Lower lobe of right lung (tissue), 2 donors: ENCODE data around the gene CACUL1. TPM values are rescaled to one million over a fixed set of nuclear protein-coding genes. Genes with fewer than 3 reads are reported as not detected.

Experiments
- ATAC-seq, 2 donors: fragments of 200-7000 bp; cut with Tn5 transposase; one replicate each; pipeline ENCODE4 v1.9.1; 2020 to 2022; ENCODE audit warnings: mild to moderate bottlenecking in 2 of 2, moderate library complexity in 2 of 2
- DNase-seq: peaks from one replicate; pipeline ENCODE4 v3.0.0-alpha.2; 2020
- H3K27ac ChIP-seq: fragments of 200-600 bp; one replicate; pipeline ENCODE4 v1.8.0; 2022
- H3K27me3 ChIP-seq: fragments of 200-600 bp; one replicate; pipeline ENCODE4 v1.8.0; 2022; ENCODE audit warnings: low read depth
- H3K36me3 ChIP-seq: fragments of 200-600 bp; one replicate; pipeline ENCODE4 v1.8.0; 2022; ENCODE audit warnings: mild to moderate bottlenecking
- H3K4me1 ChIP-seq: fragments of 200-600 bp; one replicate; pipeline ENCODE4 v1.8.0; 2022
- H3K4me3 ChIP-seq: fragments of 200-600 bp; one replicate; pipeline ENCODE4 v1.8.0; 2022; ENCODE audit warnings: mild to moderate bottlenecking
- H3K9me3 ChIP-seq: fragments of 200-600 bp; one replicate; pipeline ENCODE4 v1.8.0; 2022
- intact Hi-C: fragments of 100-400 bp; cut with DNase I; formaldehyde crosslinking; loops from one replicate; pipeline ENCODE4 v1.11.0; 2022
- total RNA-seq: library from RNA; stranded (reverse); fragmentation: NEBNext Ultra II Directional; extraction: Animal tissue kit (Norgen Biotek cat#: 25700); gene quantifications from one replicate; pipeline ENCODE4 v1.2.1, GENCODE V29; 2021
- TF ChIP-seq, protein P1 (sequence below): fragments of 200-600 bp; IDR thresholded peaks from one replicate; pipeline ENCODE4 v1.8.0; 2022; ENCODE audit warnings: antibody characterized with exemption, mild to moderate bottlenecking
- donor health status: DM: no; HTN: yes; CAD: no; lungs with severe emphysema.

Gene CACUL1
- total RNA-seq, 1 donor from 2014 or later, result 45.9 TPM

DNA sequence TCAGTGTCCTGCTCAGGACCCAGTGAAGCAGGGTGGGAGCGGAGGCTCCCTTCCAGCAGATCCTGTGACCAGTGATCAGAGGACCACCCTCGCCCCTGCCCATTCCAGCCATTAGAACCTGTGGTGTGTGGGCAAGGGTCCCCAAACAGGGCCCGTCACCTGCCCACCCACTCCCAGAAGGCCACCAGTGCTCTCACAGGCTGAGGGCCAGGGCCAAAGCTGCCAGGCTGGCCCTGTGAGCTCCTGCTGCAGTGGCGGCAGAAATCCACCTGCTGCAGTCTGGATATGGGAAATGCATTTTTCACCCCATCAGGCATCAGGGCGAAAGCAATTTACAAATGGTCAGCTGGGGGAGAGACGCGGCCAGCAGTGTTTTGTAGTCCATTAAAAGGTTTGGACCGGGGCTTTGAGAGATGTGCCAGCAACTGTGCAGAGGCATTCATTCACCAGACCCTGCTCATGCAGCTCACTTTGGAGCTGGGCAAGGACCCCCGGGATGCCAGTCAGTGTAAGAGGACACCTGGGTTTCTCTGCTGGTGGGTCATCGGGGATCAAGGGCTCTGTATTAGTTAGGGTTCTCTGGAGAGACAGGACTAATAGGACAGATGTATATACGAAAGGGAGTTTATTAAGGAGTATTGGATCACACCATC lies 84.2 kb downstream of the CACUL1 start:
- Histone ChIP-seq H3K4me3 (no peak overlapping the region), H3K27ac (no peak overlapping the region), H3K4me1 (peaks cover 17% of the 10 kb centered on the region), H3K9me3 (no peaks in the 10 kb centered on the region), H3K27me3 (no peaks in the 10 kb centered on the region), H3K36me3 (peaks cover 2% of the 10 kb centered on the region)
- ATAC-seq (peak in 1 of 2 donors; percentile 7), DNase-seq (no peak)
- TF ChIP-seq, protein P1, sequence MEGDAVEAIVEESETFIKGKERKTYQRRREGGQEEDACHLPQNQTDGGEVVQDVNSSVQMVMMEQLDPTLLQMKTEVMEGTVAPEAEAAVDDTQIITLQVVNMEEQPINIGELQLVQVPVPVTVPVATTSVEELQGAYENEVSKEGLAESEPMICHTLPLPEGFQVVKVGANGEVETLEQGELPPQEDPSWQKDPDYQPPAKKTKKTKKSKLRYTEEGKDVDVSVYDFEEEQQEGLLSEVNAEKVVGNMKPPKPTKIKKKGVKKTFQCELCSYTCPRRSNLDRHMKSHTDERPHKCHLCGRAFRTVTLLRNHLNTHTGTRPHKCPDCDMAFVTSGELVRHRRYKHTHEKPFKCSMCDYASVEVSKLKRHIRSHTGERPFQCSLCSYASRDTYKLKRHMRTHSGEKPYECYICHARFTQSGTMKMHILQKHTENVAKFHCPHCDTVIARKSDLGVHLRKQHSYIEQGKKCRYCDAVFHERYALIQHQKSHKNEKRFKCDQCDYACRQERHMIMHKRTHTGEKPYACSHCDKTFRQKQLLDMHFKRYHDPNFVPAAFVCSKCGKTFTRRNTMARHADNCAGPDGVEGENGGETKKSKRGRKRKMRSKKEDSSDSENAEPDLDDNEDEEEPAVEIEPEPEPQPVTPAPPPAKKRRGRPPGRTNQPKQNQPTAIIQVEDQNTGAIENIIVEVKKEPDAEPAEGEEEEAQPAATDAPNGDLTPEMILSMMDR, result no peak
- intact Hi-C loops, result no loop called here

DNA sequence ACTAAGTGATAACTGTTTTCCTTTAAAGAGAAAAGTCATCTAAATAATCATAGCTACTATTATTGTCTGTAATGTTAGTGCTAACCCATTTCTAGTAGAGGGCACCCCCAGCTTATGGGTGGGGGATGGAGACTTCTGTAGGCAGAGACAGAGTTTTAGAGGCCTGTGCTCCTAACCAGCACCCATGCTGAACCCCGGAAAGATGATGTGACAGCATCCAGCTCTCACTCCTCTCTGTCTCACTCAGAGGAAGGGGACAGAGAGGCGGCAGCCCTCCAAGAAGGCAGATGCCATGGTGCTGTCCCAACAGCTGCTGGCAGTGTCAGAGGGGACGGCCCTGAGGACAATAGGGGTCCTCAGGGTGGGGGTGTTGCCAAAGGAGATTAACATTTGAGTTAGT lies 84.9 kb downstream of the CACUL1 start:
- Histone ChIP-seq H3K4me1 (peaks cover 17% of the 10 kb centered on the region), H3K4me3 (no peak overlapping the region), H3K27me3 (no peaks in the 10 kb centered on the region), H3K9me3 (no peaks in the 10 kb centered on the region), H3K27ac (no peak overlapping the region), H3K36me3 (no peaks in the 10 kb centered on the region)
- DNase-seq (no peak), ATAC-seq (no peak)
- intact Hi-C loops, result no loop called here
- TF ChIP-seq, protein P1, result no peak

DNA sequence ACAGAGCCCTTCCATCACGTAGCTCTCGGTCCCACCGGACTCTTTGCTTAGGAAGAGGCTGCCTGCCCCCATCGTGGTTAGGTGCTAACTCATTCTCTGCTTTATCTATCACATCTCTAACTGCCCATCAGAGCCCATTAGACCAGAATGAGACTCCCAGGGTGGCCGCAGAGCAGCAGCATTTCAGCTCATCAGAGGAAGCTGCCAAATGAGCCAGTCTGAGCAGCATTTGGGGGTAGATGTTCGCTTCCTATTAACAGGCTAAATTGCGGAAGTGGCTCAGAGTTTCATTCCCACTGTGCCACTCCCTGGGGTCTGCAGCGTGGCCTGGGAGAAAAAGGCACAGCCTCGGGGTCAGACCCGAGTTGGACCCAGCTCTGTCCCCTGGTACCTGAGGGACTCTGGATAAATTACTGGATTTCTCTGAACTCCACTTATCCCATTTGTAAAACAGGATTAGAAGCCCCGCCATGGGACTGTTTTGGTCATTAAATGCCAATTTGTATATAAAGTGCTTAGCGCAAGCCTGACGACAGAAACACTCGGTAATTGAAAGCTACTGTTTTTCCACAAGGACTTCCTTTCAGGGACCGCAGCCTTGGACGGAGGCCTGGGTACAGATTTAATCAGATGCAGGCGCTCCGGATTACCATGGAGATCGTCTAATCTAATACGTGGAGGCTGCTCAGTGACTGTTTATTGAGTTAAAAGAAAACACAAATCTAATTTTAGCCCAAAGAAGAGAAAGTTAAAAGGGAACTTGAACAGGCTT lies 85.6 kb downstream of the CACUL1 start:
- ATAC-seq (peak in 1 of 2 donors; percentile 23), DNase-seq (no peak)
- Histone ChIP-seq H3K36me3 (no peaks in the 10 kb centered on the region), H3K4me3 (no peak overlapping the region), H3K4me1 (peaks cover 17% of the 10 kb centered on the region), H3K27me3 (no peaks in the 10 kb centered on the region), H3K9me3 (no peaks in the 10 kb centered on the region), H3K27ac (no peak overlapping the region)
- TF ChIP-seq, protein P1, result no peak
- intact Hi-C loops, result no loop called here

DNA sequence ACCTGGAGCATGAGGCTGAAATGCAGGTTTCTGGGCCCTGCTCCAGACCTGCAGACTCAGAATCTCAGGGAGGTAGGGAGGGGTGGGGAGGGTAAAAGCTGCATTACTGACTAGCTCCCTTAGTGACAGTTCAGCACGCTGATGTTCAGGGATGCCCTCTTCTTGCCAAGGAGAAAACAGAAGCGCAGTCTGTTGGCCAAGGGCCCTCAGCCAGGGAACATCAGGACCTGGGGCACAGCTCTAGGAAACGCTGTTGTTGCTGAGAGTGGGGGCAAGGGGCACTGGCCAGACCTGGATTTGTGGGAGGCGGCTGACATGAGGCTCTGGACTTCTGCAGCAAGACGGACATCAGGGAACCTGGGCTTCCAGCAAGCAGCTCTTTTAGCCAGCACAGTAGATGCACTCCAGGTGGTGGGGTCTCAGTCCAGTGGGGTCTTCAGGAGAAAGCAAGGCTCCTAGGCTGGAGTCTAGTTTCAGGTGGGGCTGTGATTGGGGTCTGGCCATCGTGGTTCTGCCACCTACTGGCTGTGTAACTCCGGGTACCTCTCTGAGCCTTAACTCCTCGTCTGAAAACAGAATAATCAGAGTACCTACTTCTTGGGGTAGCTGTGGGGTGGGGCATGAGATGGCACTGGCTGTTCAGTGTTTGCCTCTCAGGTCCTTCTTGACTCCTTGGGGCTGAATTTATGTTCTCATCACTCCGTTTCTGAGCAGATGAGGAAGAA lies 86.4 kb downstream of the CACUL1 start:
- no peak overlapping the region for H3K4me3 ChIP-seq
- ATAC-seq (no peak), DNase-seq (no peak)
- no peak overlapping the region for H3K27ac ChIP-seq
- H3K27me3 ChIP-seq, result no peaks in the 10 kb centered on the region
- H3K9me3 ChIP-seq, result no peaks in the 10 kb centered on the region
- TF ChIP-seq, protein P1, result no peak
- H3K4me1 ChIP-seq, result peaks cover 17% of the 10 kb centered on the region
- intact Hi-C loops, result no loop called here
- no peaks in the 10 kb centered on the region for H3K36me3 ChIP-seq

DNA sequence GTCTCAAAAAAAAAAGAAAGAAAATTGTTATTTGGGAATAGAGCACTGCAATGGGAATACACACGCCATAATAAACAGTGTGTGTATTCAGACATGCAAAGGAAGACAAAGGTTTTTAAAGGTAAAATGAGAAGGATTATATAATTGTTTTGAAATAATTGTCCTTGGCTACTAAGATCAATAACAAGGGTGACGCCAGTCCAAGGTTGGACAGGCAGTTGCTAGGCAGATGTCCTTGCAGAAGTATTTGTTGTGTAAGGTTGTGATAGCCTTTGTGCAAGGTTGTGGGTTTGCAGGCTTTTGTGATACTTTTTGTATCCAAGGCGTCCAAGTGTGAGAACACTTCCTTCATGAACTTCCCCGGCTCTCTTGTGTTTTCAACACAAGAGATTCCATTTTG lies 87.0 kb downstream of the CACUL1 start:
- Histone ChIP-seq H3K27ac (no peak overlapping the region), H3K27me3 (no peaks in the 10 kb centered on the region), H3K36me3 (no peaks in the 10 kb centered on the region), H3K4me1 (peaks cover 17% of the 10 kb centered on the region), H3K4me3 (no peak overlapping the region), H3K9me3 (no peaks in the 10 kb centered on the region)
- DNase-seq (no peak), ATAC-seq (no peak)
- TF ChIP-seq, protein P1, result no peak
- intact Hi-C loops, result no loop called here
